H1 (cell line): ENCODE data around the gene TSPAN33. TPM values are rescaled to one million over a fixed set of nuclear protein-coding genes. Genes with fewer than 3 reads are reported as not detected.

Source experiments
- CTCF ChIA-PET: fragments of 300-600 bp; sonication (Branson Sonifier 250); formaldehyde crosslinking; loops from one replicate; lab custom pipeline; 2021; ENCODE audit not compliant: partially characterized antibody; lab: Charles Lee
- POLR2A ChIA-PET: fragments of 300-600 bp; sonication (Branson Sonifier 250); formaldehyde crosslinking; loops from one replicate; lab custom pipeline; 2021; ENCODE audit warnings: inconsistent platforms; ENCODE audit not compliant: partially characterized antibody; lab: Charles Lee
- DNase-seq, 2 experiments: peaks; one replicate each; pipeline versions ENCODE4 v3.0.0 to v3.0.0-alpha.2; 2010 to 2022; ENCODE audit warnings: low spot score in 2 of 2, low read depth in 1 of 2, mixed read lengths in 1 of 2
- FAIRE-seq: peaks from 2 replicates; lab custom pipeline; 2011; peaks lifted over from hg19 to GRCh38; lab: Jason Lieb, UNC
- H2AFZ ChIP-seq: 2 replicates; pipeline ENCODE4 v1.8.1; 2012; ENCODE audit warnings: low read length, inconsistent platforms
- H2AK5ac ChIP-seq: 2 replicates; pipeline ENCODE4 v1.6.1; 2013; ENCODE audit warnings: low read depth, low read length
- H2BK120ac ChIP-seq: replicated peaks from 2 replicates; pipeline ENCODE3; 2013; ENCODE audit warnings: low read depth, low read length, inconsistent platforms
- H2BK12ac ChIP-seq: 2 replicates; pipeline ENCODE4 v1.6.1; 2013; ENCODE audit warnings: low read depth, low read length
- H2BK15ac ChIP-seq: 2 replicates; pipeline ENCODE4 v1.6.1; 2013; ENCODE audit warnings: low read length
- H2BK20ac ChIP-seq: 2 replicates; pipeline ENCODE4 v1.6.1; 2013; ENCODE audit warnings: low read length
- H2BK5ac ChIP-seq: 2 replicates; pipeline ENCODE4 v1.6.1; 2013; ENCODE audit warnings: low read depth, low read length
- H3K14ac ChIP-seq: 2 replicates; pipeline ENCODE4 v1.6.1; 2013; ENCODE audit warnings: inconsistent platforms; ENCODE audit not compliant: insufficient read length
- H3K18ac ChIP-seq: 2 replicates; pipeline ENCODE4 v1.6.1; 2013; ENCODE audit warnings: low read length; ENCODE audit errors: extremely low read depth
- H3K23ac ChIP-seq: 2 replicates; pipeline ENCODE4 v1.6.1; 2013; ENCODE audit warnings: inconsistent platforms; ENCODE audit not compliant: insufficient read length
- H3K23me2 ChIP-seq: 2 replicates; pipeline ENCODE4 v1.6.1; 2013; ENCODE audit warnings: low read depth, low read length
- H3K27ac ChIP-seq: 2 replicates; pipeline ENCODE4 v1.6.1; 2011; ENCODE audit warnings: low read depth, low read length, inconsistent platforms
- H3K27me3 ChIP-seq, 4 experiments: replicated peaks in 1 of 4; 1 replicate in 1 of 4; 2 replicates in 3 of 4; pipeline versions ENCODE4 v1.6.1 to v1.8.1; 2011 to 2013; ENCODE audit warnings: low read length in 3 of 4, mild to moderate bottlenecking in 3 of 4, inconsistent platforms in 2 of 4, mixed read lengths in 2 of 4, moderate library complexity in 1 of 4; ENCODE audit not compliant: control insufficient read depth in 3 of 4, insufficient read depth in 3 of 4; ENCODE audit errors: extremely low read depth in 1 of 4
- H3K36me3 ChIP-seq, 4 experiments: 2 replicates each; pipeline versions ENCODE4 v1.6.1 to v1.8.1; 2011 to 2013; ENCODE audit warnings: mild to moderate bottlenecking in 4 of 4, low read length in 3 of 4, moderate library complexity in 2 of 4, control low read depth in 1 of 4, inconsistent platforms in 1 of 4; ENCODE audit not compliant: insufficient read depth in 4 of 4, control insufficient read depth in 2 of 4
- H3K4ac ChIP-seq: replicated peaks from 2 replicates; pipeline ENCODE3; 2013; ENCODE audit warnings: low read length, low read depth, mixed read lengths, inconsistent platforms; ENCODE audit not compliant: insufficient read length
- H3K4me1 ChIP-seq, 4 experiments: replicated peaks in 1 of 4; 1 replicate in 1 of 4; 2 replicates in 3 of 4; pipeline versions ENCODE4 v1.6.1 to v1.8.1; 2011 to 2013; ENCODE audit warnings: low read length in 3 of 4, inconsistent platforms in 2 of 4, mixed read lengths in 1 of 4; ENCODE audit not compliant: insufficient read depth in 4 of 4, control insufficient read depth in 3 of 4
- H3K4me2 ChIP-seq, 2 experiments: 2 replicates each; pipeline versions ENCODE4 v1.6.1 to v1.8.1; 2011 to 2013; ENCODE audit warnings: low read depth in 2 of 2, low read length in 2 of 2, control low read depth in 1 of 2, inconsistent platforms in 1 of 2, mild to moderate bottlenecking in 1 of 2; ENCODE audit not compliant: insufficient read depth in 1 of 2
- H3K4me3 ChIP-seq, 4 experiments: fragments of 200-600, 300-600 bp in 1 of 4; sonication (generic), shearing (Covaris generic), sonication (Bioruptor Twin) in 1 of 4; 2 replicates each; pipeline versions ENCODE4 v1.5.1 to v1.8.1; 2011 to 2016; ENCODE audit warnings: low read length in 4 of 4, low read depth in 3 of 4, control low read depth in 2 of 4, inconsistent platforms in 2 of 4, mild to moderate bottlenecking in 2 of 4, mixed read lengths in 1 of 4, moderate library complexity in 1 of 4; ENCODE audit not compliant: insufficient read depth in 2 of 4; ENCODE audit errors: extremely low read depth in 1 of 4
- H3K56ac ChIP-seq: replicated peaks from 2 replicates; pipeline ENCODE3; 2013; ENCODE audit warnings: low read depth, mild to moderate bottlenecking, mixed read lengths, low read length, inconsistent platforms; ENCODE audit not compliant: insufficient read length
- H3K79me1 ChIP-seq: 2 replicates; pipeline ENCODE4 v1.6.1; 2013; ENCODE audit warnings: low read depth, low read length, control low read depth
- H3K79me2 ChIP-seq, 2 experiments: 2 replicates each; pipeline versions ENCODE4 v1.6.1 to v1.8.1; 2012 to 2013; ENCODE audit warnings: low read length in 2 of 2, mild to moderate bottlenecking in 2 of 2, inconsistent platforms in 1 of 2; ENCODE audit not compliant: insufficient read depth in 2 of 2, control insufficient read depth in 1 of 2
- H3K9ac ChIP-seq, 4 experiments: replicated peaks in 1 of 4; 1 replicate in 1 of 4; 2 replicates in 3 of 4; pipeline versions ENCODE4 v1.6.1 to v1.8.1; 2011 to 2013; ENCODE audit warnings: low read depth in 3 of 4, low read length in 3 of 4, control low read depth in 2 of 4, mild to moderate bottlenecking in 2 of 4, moderate library complexity in 2 of 4, inconsistent platforms in 1 of 4; ENCODE audit errors: extremely low read depth in 1 of 4
- H3K9me3 ChIP-seq, 2 experiments: 2 replicates each; pipeline versions ENCODE4 v1.6.1 to v1.8.1; 2012 to 2013; ENCODE audit warnings: mild to moderate bottlenecking in 2 of 2, moderate library complexity in 2 of 2, control low read depth in 1 of 2, inconsistent platforms in 1 of 2, low read depth in 1 of 2, low read length in 1 of 2, mixed read lengths in 1 of 2; ENCODE audit not compliant: insufficient read depth in 2 of 2
- H4K20me1 ChIP-seq, 2 experiments: replicated peaks in 1 of 2; 2 replicates each; pipeline versions ENCODE3 to v1.8.1; 2011 to 2013; ENCODE audit warnings: inconsistent platforms in 2 of 2, low read length in 2 of 2, mild to moderate bottlenecking in 1 of 2; ENCODE audit not compliant: insufficient read depth in 2 of 2, control insufficient read depth in 1 of 2
- H4K5ac ChIP-seq: 2 replicates; pipeline ENCODE4 v1.6.1; 2013; ENCODE audit warnings: low read length, low read depth, mixed read lengths, inconsistent platforms; ENCODE audit not compliant: insufficient read length
- H4K8ac ChIP-seq: 2 replicates; pipeline ENCODE4 v1.8.0; 2013; ENCODE audit warnings: mild to moderate bottlenecking, moderate library complexity, low read length, inconsistent platforms; ENCODE audit not compliant: insufficient read depth; ENCODE audit errors: extremely low read depth
- H4K91ac ChIP-seq: replicated peaks from 2 replicates; pipeline ENCODE3; 2013; ENCODE audit warnings: low read length, mixed read lengths, inconsistent platforms; ENCODE audit not compliant: insufficient read length
- CTBP2 ChIP-seq: IDR thresholded peaks from 2 replicates; pipeline ENCODE4 v1.7.0; 2011; ENCODE audit warnings: borderline replicate concordance, mild to moderate bottlenecking, moderate library complexity, mixed read lengths, low read length; ENCODE audit not compliant: insufficient read depth, insufficient read length
- FOSL1 ChIP-seq: IDR thresholded peaks from 2 replicates; pipeline ENCODE4 v1.6.1; 2011; ENCODE audit warnings: mild to moderate bottlenecking, low read depth, low read length, moderate library complexity; ENCODE audit not compliant: insufficient read depth
- GABPA ChIP-seq: IDR thresholded peaks from 2 replicates; pipeline ENCODE4 v1.6.1; 2011; ENCODE audit warnings: mild to moderate bottlenecking, low read length, moderate library complexity, borderline replicate concordance; ENCODE audit not compliant: insufficient read depth
- HDAC6 ChIP-seq: IDR thresholded peaks from one replicate; pipeline ENCODE4 v1.7.1; 2012; ENCODE audit warnings: low read depth, mild to moderate bottlenecking, inconsistent platforms, low read length, moderate library complexity
- JUN ChIP-seq: IDR thresholded peaks from 2 replicates; pipeline ENCODE4 v1.6.1; 2011; ENCODE audit warnings: low read depth, mild to moderate bottlenecking, improper control_type of control experiment, low read length
- KDM5A ChIP-seq: fragments of 200-600 bp; IDR thresholded peaks from 2 replicates; pipeline ENCODE4 v1.7.1; 2012; ENCODE audit warnings: mild to moderate bottlenecking, low read length, inconsistent platforms, mixed read lengths
- POLR2AphosphoS5 ChIP-seq: IDR thresholded peaks from 2 replicates; pipeline ENCODE4 v1.6.1; 2011; ENCODE audit warnings: low read depth, low read length
- RNF2 ChIP-seq: fragments of 200-900, 300-1000 bp; sonication (generic); IDR thresholded peaks from 2 replicates; pipeline ENCODE4 v1.7.1; 2016; ENCODE audit warnings: borderline replicate concordance, low read depth, mild to moderate bottlenecking, antibody characterized with exemption, low read length; ENCODE audit not compliant: poor library complexity, severe bottlenecking; ENCODE audit errors: missing control alignments
- SAP30 ChIP-seq: fragments of 300-600 bp; sonication (generic); IDR thresholded peaks from 2 replicates; pipeline ENCODE4 v1.7.1; 2012; ENCODE audit warnings: low read length, moderate library complexity, mild to moderate bottlenecking, inconsistent platforms; ENCODE audit not compliant: insufficient read depth, insufficient replicate concordance
- SIRT6 ChIP-seq: IDR thresholded peaks from one replicate; pipeline ENCODE4 v1.7.1; 2012; ENCODE audit warnings: low read length, inconsistent platforms
- SRF ChIP-seq: IDR thresholded peaks from 2 replicates; pipeline ENCODE4 v1.6.1; 2011; ENCODE audit warnings: mild to moderate bottlenecking, low read depth, low read length, moderate library complexity
- WGBS, 2 experiments: shearing (Covaris generic) in 1 of 2; methylation state at CpG; one replicate each; pipeline versions ENCODE4 v1.1.6 to v1.1.7; 2013 to 2015; ENCODE audit warnings: low lambda C conversion rate in 2 of 2, mixed read lengths in 2 of 2, inconsistent platforms in 1 of 2, low coverage in 1 of 2, missing lambda C conversion rate in 1 of 2; ENCODE audit not compliant: insufficient replicate concordance in 2 of 2, insufficient coverage in 1 of 2, insufficient read length in 1 of 2; ENCODE audit errors: extremely low coverage in 1 of 2, missing lambda C conversion rate in 1 of 2; 5-methylcytosine and 5-hydroxymethylcytosine counted together
- polyA plus RNA-seq, 7 experiments: library from polyadenylated mRNA; depleted of rRNA in 3 of 7; stranded (reverse) in 5 of 7; unstranded in 2 of 7; fragments of >200 nt in 5 of 7; fragments of 200-250 nt in 2 of 7; gene quantifications; 1 replicate in 5 of 7; 2 replicates in 1 of 7; 4 replicates in 1 of 7; pipeline versions ENCODE4 v1.2.1 to v1.2.3, GENCODE V29; 2011 to 2013; ENCODE audit warnings: missing spikeins in 2 of 7, mixed read lengths in 2 of 7
- total RNA-seq: library from RNA; stranded (reverse); fragmentation: NEBNext Ultra II Directional; extraction: Animal tissue kit (Norgen Biotek cat#: 25700); gene quantifications from 2 replicates; pipeline ENCODE4 v1.2.1, GENCODE V29; 2021

The TSPAN33 gene
- total and polyA plus RNA-seq, 2 of the 8 experiments (the other 6 are each of a cell fraction or from before 2014, with no cell fraction given) = 42.8 to 47.1 TPM

DNA sequence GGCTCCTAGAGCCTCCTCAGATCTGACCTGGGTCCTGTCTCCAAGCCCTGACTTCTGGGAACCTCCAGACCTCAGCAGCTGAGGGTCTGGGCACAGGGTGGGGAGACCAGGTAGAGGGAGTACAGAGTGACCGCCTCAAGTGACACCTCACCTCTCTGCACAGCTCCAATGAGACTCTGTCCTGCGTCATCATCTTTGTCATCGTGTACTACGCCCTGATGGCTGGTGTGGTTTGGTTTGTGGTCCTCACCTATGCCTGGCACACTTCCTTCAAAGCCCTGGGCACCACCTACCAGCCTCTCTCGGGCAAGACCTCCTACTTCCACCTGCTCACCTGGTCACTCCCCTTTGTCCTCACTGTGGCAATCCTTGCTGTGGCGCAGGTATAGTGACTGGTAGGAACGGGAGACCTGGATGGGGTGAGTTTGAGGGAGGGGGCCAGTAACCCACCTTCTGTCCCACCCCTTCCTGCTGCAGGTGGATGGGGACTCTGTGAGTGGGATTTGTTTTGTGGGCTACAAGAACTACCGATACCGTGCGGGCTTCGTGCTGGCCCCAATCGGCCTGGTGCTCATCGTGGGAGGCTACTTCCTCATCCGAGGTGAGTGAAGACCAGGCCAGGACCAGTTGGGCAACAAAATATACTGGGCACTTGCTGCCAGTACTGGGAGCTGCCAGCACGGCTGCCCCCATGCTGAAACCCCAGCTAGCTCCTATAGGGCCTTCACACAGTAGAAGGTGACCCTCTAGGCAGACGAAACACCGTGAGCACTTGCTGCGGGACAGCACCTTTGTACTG is 61.7 kb downstream of the TSPAN33 start:
- CTCF ChIA-PET = interaction anchor here (0.7 to 10.6 kb wide), 4 partner anchors 8 to 41 kb away, joined by 3 to 258 read pairs (median 24); no protein-coding TSS in a partner anchor
- H4K91ac ChIP-seq = no peak overlapping the region
- TF ChIP-seq SIRT6 (no peak), RNF2 (no peak), JUN (no peak), GABPA (no peak), CTBP2 (no peak), KDM5A (no peak), POLR2AphosphoS5 (no peak), SAP30 (no peak), FOSL1 (no peak), SRF (no peak), HDAC6 (no peak)

More for the DNA sequence above, 61.7 kb downstream of the TSPAN33 start:
- Histone ChIP-seq H2BK5ac (no peak overlapping the region), H3K23ac (no peak overlapping the region), H3K4me1 (no peaks in the 10 kb centered on the region), H3K4me3 (no peak overlapping the region), H3K27ac (no peak overlapping the region; the same call in 1 of the 2 replicates), H3K4me2 (no peak overlapping the region), H3K14ac (no peak overlapping the region), H2AK5ac (no peak overlapping the region), H3K18ac (no peak overlapping the region), H4K8ac (no peak overlapping the region), H3K9ac (no peak overlapping the region; a peak in 1 of 7 replicates), H2AFZ (no peak overlapping the region), H2BK20ac (no peak overlapping the region), H3K36me3 (peaks cover 7 to 35% (median 21%) of the 10 kb centered on the region in 4 experiments), H3K9me3 (no peaks in the 10 kb centered on the region), H3K56ac (no peak overlapping the region), H3K23me2 (no peaks in the 10 kb centered on the region), H3K4ac (no peak overlapping the region), H3K27me3 (no peaks in the 10 kb centered on the region), H3K79me1 (peaks cover 6% of the 10 kb centered on the region; the same call in 1 of the 2 replicates), H3K79me2 (peaks cover 0 to 7% of the 10 kb centered on the region in 2 experiments; a peak in 2 of 4 replicates), H2BK15ac (no peak overlapping the region), H4K5ac (no peak overlapping the region), H4K20me1 (peaks cover 0 to 14% of the 10 kb centered on the region in 2 experiments), H2BK120ac (no peak overlapping the region), H2BK12ac (no peak overlapping the region)
- POLR2A ChIA-PET = interaction anchor here (1.9 to 2.2 kb wide), 2 partner anchors 18 to 42 kb away, joined by 4 to 5 read pairs; partner anchors contain the start of gene SMO
- WGBS, 2 experiments = 92% methylated on average over 18 of the region's 18 CpGs; no CpG with 5 or more reads in 1 of the 2 experiments
- FAIRE-seq = no peak
- DNase-seq = no peak
